IPS DF 6.9 (cell line): ENCODE results near the gene GMPPA.

ENCODE experiments used
- DNase-seq: peaks from one replicate; pipeline ENCODE4 v3.0.0-alpha.2; 2013; ENCODE audit warnings: low read depth, low spot score
- H3K27ac ChIP-seq: one replicate; pipeline ENCODE4 v1.5.1; 2013; ENCODE audit warnings: low read length, control low read depth
- H3K27me3 ChIP-seq: 2 replicates; pipeline ENCODE4 v1.6.1; 2013; ENCODE audit warnings: mild to moderate bottlenecking, low read length; ENCODE audit not compliant: control insufficient read depth, insufficient read depth
- H3K36me3 ChIP-seq: 2 replicates; pipeline ENCODE4 v1.6.1; 2013; ENCODE audit warnings: low read length; ENCODE audit not compliant: control insufficient read depth, insufficient read depth
- H3K4me1 ChIP-seq: 2 replicates; pipeline ENCODE4 v1.6.1; 2013; ENCODE audit warnings: low read length; ENCODE audit not compliant: control insufficient read depth, insufficient read depth
- H3K4me3 ChIP-seq: 2 replicates; pipeline ENCODE4 v1.5.1; 2013; ENCODE audit warnings: mild to moderate bottlenecking, low read length
- H3K9me3 ChIP-seq: 2 replicates; pipeline ENCODE4 v1.6.1; 2013; ENCODE audit warnings: low read length, inconsistent platforms; ENCODE audit not compliant: control insufficient read depth, insufficient read depth
- WGBS: extraction: QIAGEN DNeasy Blood & Tissue Kit; methylation state at CpG from one replicate; pipeline ENCODE4 v1.1.7; 2013; ENCODE audit warnings: mixed read lengths, missing lambda C conversion rate; ENCODE audit not compliant: insufficient read length, insufficient coverage; 5-methylcytosine and 5-hydroxymethylcytosine counted together

GMPPA gene

GRCh38 chr2:219459460-219460311 lies 39.0 kb upstream of the GMPPA start:
- DNase-seq = no peak
- Histone ChIP-seq H3K4me3 (no peak overlapping the region), H3K4me1 (peaks cover 19% of the 10 kb centered on the region), H3K9me3 (no peaks in the 10 kb centered on the region), H3K27ac (no peak overlapping the region), H3K36me3 (no peaks in the 10 kb centered on the region; the same call in 1 of the 2 replicates), H3K27me3 (no peaks in the 10 kb centered on the region)
- WGBS = no CpG with 5 or more reads among the region's 14 CpGs

- Histone ChIP-seq H3K4me3 (no peak overlapping the region), H3K4me1 (peaks cover 19% of the 10 kb centered on the region), H3K36me3 (no peaks in the 10 kb centered on the region; the same call in 1 of the 2 replicates), H3K9me3 (no peaks in the 10 kb centered on the region), H3K27ac (no peak overlapping the region), H3K27me3 (no peaks in the 10 kb centered on the region)
- WGBS = no CpG with 5 or more reads among the region's 18 CpGs
- DNase-seq = no peak
These were observed 38.2 kb upstream of the GMPPA start for GRCh38 chr2:219460424-219460926.

GRCh38 chr2:219461047-219461514 lies 37.6 kb upstream of the GMPPA start:
- WGBS = no CpG with 5 or more reads among the region's 11 CpGs
- Histone ChIP-seq H3K9me3 (no peaks in the 10 kb centered on the region), H3K4me1 (peaks cover 19% of the 10 kb centered on the region), H3K36me3 (peaks cover 2% of the 10 kb centered on the region; the same call in 1 of the 2 replicates), H3K27me3 (no peaks in the 10 kb centered on the region), H3K27ac (no peak overlapping the region), H3K4me3 (no peak overlapping the region)
- DNase-seq = no peak

- no peak overlapping the region for H3K27ac ChIP-seq
- no peak for DNase-seq
- no CpG with 5 or more reads among the region's 14 CpGs for WGBS
- H3K36me3 ChIP-seq = peaks cover 2% of the 10 kb centered on the region; the same call in 1 of the 2 replicates
- no peaks in the 10 kb centered on the region for H3K9me3 ChIP-seq
- no peak overlapping the region for H3K4me3 ChIP-seq
- peaks cover 19% of the 10 kb centered on the region for H3K4me1 ChIP-seq
- H3K27me3 ChIP-seq = no peaks in the 10 kb centered on the region
These were observed 37.0 kb upstream of the GMPPA start for GRCh38 chr2:219461669-219462068.

- H3K4me1 ChIP-seq = peaks cover 19% of the 10 kb centered on the region
- no peak overlapping the region for H3K27ac ChIP-seq
- H3K36me3 ChIP-seq = peaks cover 5% of the 10 kb centered on the region
- no peaks in the 10 kb centered on the region for H3K27me3 ChIP-seq
- H3K4me3 ChIP-seq = no peak overlapping the region
- WGBS = no CpG with 5 or more reads among the region's 9 CpGs
- no peaks in the 10 kb centered on the region for H3K9me3 ChIP-seq
- no peak for DNase-seq
These were observed 36.3 kb upstream of the GMPPA start for GRCh38 chr2:219462349-219462748.

GRCh38 chr2:219464286-219465032 lies 34.2 kb upstream of the GMPPA start:
- no peak for DNase-seq
- no CpG with 5 or more reads among the region's 21 CpGs for WGBS
- H3K27me3 ChIP-seq = no peaks in the 10 kb centered on the region
- no peaks in the 10 kb centered on the region for H3K9me3 ChIP-seq
- H3K36me3 ChIP-seq = peaks cover 8% of the 10 kb centered on the region
- H3K4me3 ChIP-seq = no peak overlapping the region
- no peak overlapping the region for H3K27ac ChIP-seq
- H3K4me1 ChIP-seq = peaks cover 15% of the 10 kb centered on the region

- Histone ChIP-seq H3K4me3 (no peak overlapping the region), H3K27ac (no peak overlapping the region), H3K4me1 (peaks cover 7% of the 10 kb centered on the region), H3K9me3 (no peaks in the 10 kb centered on the region), H3K27me3 (no peaks in the 10 kb centered on the region), H3K36me3 (peaks cover 8% of the 10 kb centered on the region)
- no CpG with 5 or more reads among the region's 47 CpGs for WGBS
- no peak for DNase-seq
These were observed 32.8 kb upstream of the GMPPA start for GRCh38 chr2:219465659-219466561.

GRCh38 chr2:219466816-219467735 lies 31.6 kb upstream of the GMPPA start:
- no CpG with 5 or more reads among the region's 28 CpGs for WGBS
- Histone ChIP-seq H3K36me3 (peaks cover 8% of the 10 kb centered on the region), H3K4me3 (no peak overlapping the region), H3K4me1 (no peaks in the 10 kb centered on the region), H3K27ac (no peak overlapping the region), H3K9me3 (no peaks in the 10 kb centered on the region), H3K27me3 (no peaks in the 10 kb centered on the region)
- no peak for DNase-seq

GRCh38 chr2:219467736-219468075 lies 31.0 kb upstream of the GMPPA start:
- WGBS = no CpG with 5 or more reads among the region's 2 CpGs
- no peaks in the 10 kb centered on the region for H3K27me3 ChIP-seq
- no peaks in the 10 kb centered on the region for H3K9me3 ChIP-seq
- no peak overlapping the region for H3K27ac ChIP-seq
- DNase-seq = no peak
- peaks cover 8% of the 10 kb centered on the region for H3K36me3 ChIP-seq
- H3K4me1 ChIP-seq = no peaks in the 10 kb centered on the region
- no peak overlapping the region for H3K4me3 ChIP-seq
